Measurements from ENCODE around the gene CHMP6. TPM values are rescaled to one million over a fixed set of nuclear protein-coding genes. Genes with fewer than 3 reads are reported as not detected.

CHMP6 gene
- total RNA-seq, 2 donors from 2014 or later: 10.4 to 32.3 TPM

GRCh38 chr17:80979547-80980378 is 11.9 kb upstream of the CHMP6 start:
- ATAC-seq: no peak
- 71 to 72% methylated on average over 21 to 26 of the region's 26 CpGs for WGBS, 2 donors
- Histone ChIP-seq H3K9me3 (no peaks in the 10 kb centered on the region), H3K4me1 (peaks cover 7% of the 10 kb centered on the region), H3K27me3 (peaks cover 0 to 15% of the 10 kb centered on the region in 2 donors), H3K36me3 (replicated peaks in 1 of 2; ENCODE audit: insufficient read depth in 1 of 2, low read depth in 2 of 2) (no peaks in the 10 kb centered on the region), H3K4me3 (no peak overlapping the region), H3K27ac (no peak overlapping the region)
- TF ChIP-seq, protein P1, sequence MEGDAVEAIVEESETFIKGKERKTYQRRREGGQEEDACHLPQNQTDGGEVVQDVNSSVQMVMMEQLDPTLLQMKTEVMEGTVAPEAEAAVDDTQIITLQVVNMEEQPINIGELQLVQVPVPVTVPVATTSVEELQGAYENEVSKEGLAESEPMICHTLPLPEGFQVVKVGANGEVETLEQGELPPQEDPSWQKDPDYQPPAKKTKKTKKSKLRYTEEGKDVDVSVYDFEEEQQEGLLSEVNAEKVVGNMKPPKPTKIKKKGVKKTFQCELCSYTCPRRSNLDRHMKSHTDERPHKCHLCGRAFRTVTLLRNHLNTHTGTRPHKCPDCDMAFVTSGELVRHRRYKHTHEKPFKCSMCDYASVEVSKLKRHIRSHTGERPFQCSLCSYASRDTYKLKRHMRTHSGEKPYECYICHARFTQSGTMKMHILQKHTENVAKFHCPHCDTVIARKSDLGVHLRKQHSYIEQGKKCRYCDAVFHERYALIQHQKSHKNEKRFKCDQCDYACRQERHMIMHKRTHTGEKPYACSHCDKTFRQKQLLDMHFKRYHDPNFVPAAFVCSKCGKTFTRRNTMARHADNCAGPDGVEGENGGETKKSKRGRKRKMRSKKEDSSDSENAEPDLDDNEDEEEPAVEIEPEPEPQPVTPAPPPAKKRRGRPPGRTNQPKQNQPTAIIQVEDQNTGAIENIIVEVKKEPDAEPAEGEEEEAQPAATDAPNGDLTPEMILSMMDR (IDR thresholded peaks at IDR 0.05): no peak
- no peak for TF ChIP-seq POLR2A (IDR thresholded peaks at IDR 0.05)
- intact Hi-C loops (cut with DNase I): loop anchor here (5.0 kb wide), 1 partner anchor 557 kb away; no protein-coding TSS in a partner anchor
- no peak for DNase-seq

GRCh38 chr17:80980397-80981061 is 11.1 kb upstream of the CHMP6 start:
- DNase-seq (no peak), ATAC-seq (no peak)
- Histone ChIP-seq H3K27ac (no peak overlapping the region), H3K4me1 (peaks cover 7% of the 10 kb centered on the region), H3K4me3 (no peak overlapping the region), H3K27me3 (peaks cover 0 to 15% of the 10 kb centered on the region in 2 donors), H3K36me3 (replicated peaks in 1 of 2; ENCODE audit: insufficient read depth in 1 of 2, low read depth in 2 of 2) (no peaks in the 10 kb centered on the region), H3K9me3 (no peaks in the 10 kb centered on the region)
- 39 to 52% methylated on average over 7 of the region's 7 CpGs for WGBS, 2 donors
- intact Hi-C loops (cut with DNase I): loop anchor here (5.0 kb wide), 1 partner anchor 558 kb away; no protein-coding TSS in a partner anchor
- TF ChIP-seq, protein P1 (IDR thresholded peaks at IDR 0.05): no peak
- no peak for TF ChIP-seq POLR2A (IDR thresholded peaks at IDR 0.05)

DNA sequence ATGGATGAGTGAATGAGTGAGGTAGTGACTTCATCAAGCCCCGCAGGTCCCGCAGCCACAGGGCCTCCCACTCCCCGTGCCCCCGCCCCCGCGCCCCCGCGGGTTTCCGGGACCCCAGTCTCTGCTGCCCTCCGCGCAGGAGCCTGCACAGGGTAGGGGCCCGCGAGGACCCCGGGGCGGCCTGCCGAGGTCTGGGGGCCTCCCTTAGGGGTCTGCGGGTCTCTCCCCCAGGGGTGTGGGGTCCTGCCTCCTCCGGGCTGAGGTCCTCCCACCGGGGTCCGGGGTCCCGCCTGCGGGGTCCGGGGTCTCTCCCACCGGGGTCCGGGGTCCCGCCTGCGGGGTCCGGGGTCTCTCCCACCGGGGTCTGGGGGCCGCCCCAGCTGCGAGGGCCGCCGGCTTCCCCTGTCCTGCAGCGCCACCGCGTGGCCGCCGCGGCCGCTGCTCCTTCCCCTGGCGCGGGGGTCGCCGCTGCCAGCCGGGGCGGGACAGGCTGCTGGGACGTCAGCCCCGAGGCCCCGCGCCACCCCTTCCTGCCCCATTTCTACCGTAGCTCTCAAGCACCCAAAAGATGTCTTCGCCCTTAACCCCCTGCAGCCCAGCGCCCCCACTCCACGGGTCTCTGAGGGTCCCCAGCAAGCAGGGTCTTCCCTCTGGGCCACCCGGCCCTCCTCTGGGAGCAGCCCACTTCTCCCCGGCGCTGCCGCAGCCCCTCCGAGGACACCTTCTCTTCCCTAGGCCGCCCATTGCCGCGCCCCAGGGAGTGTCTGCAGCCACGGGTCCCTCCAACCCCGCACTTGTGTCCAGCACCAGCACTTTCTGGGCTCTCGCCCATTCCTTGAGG is 10.4 kb upstream of the CHMP6 start:
- TF ChIP-seq, protein P1 (IDR thresholded peaks at IDR 0.05): peak; percentile 20 to 74 (median 53)
- no peak for TF ChIP-seq POLR2A (IDR thresholded peaks at IDR 0.05)
- DNase-seq: peak in 1 of 4 donors; percentile 11

GRCh38 chr17:80981929-80982425 is 9.7 kb upstream of the CHMP6 start:
- intact Hi-C loops (cut with DNase I): loop anchor here (5.0 kb wide), 1 partner anchor 560 kb away; no protein-coding TSS in a partner anchor

More for the DNA sequence above, 10.4 kb upstream of the CHMP6 start:
- Histone ChIP-seq H3K36me3 (replicated peaks in 1 of 2; ENCODE audit: insufficient read depth in 1 of 2, low read depth in 2 of 2) (no peaks in the 10 kb centered on the region), H3K4me1 (peaks cover 7% of the 10 kb centered on the region), H3K27ac (no peak overlapping the region), H3K4me3 (no peak overlapping the region), H3K27me3 (peaks cover 0 to 15% of the 10 kb centered on the region in 2 donors), H3K9me3 (no peaks in the 10 kb centered on the region)
- intact Hi-C loops (cut with DNase I): loop anchor here (5.0 kb wide), 1 partner anchor 559 kb away; no protein-coding TSS in a partner anchor
- WGBS, 2 donors: 5 to 13% methylated on average over 24 to 64 of the region's 65 CpGs
- peak; percentile 19 for ATAC-seq

More at GRCh38 chr17:80981929-80982425, 9.7 kb upstream of the CHMP6 start:
- 46 to 55% methylated on average over 8 to 16 of the region's 17 CpGs for WGBS, 2 donors
- no peaks in the 10 kb centered on the region for H3K9me3 ChIP-seq
- peaks cover 7% of the 10 kb centered on the region for H3K4me1 ChIP-seq
- TF ChIP-seq, protein P1 (IDR thresholded peaks at IDR 0.05): no peak
- TF ChIP-seq POLR2A (IDR thresholded peaks at IDR 0.05): no peak
- no peaks in the 10 kb centered on the region for H3K36me3 ChIP-seq (replicated peaks in 1 of 2; ENCODE audit: insufficient read depth in 1 of 2, low read depth in 2 of 2)
- ATAC-seq: no peak
- no peak overlapping the region for H3K4me3 ChIP-seq
- DNase-seq: no peak
- peaks cover 0 to 15% of the 10 kb centered on the region in 2 donors for H3K27me3 ChIP-seq
- no peak overlapping the region for H3K27ac ChIP-seq
